K562 (cell line): ENCODE results near the gene MERTK. TPM values are rescaled to one million over a fixed set of nuclear protein-coding genes. Genes with fewer than 3 reads are reported as not detected.
A peak's percentile ranks its signal among the peaks of the same experiment; 100 is the strongest.

Experiments used
- ATAC-seq: fragments of 200-7000 bp; cut with Tn5 transposase; 3 replicates; pipeline ENCODE4 v1.9.1; 2020; ENCODE audit warnings: moderate library complexity
- BruUV-seq: library from RNA; stranded (reverse); fragments of 400-500 nt; replicated peaks from 2 replicates; lab custom pipeline; 2021; lab: Mats Ljungman, UMichigan
- CTCF ChIA-PET: fragments of 300-600 bp; formaldehyde crosslinking; extraction: SDS; loops from one replicate; lab custom pipeline; 2021; ENCODE audit warnings: low intra/inter-chr PET ratio; lab: Yijun Ruan, JAX
- POLR2A ChIA-PET: fragments of 300-600, 350-650 bp; sonication (Branson Sonifier 250); formaldehyde crosslinking; extraction: SDS; loops from one replicate; lab custom pipeline; 2021; ENCODE audit warnings: antibody characterized with exemption, inconsistent platforms; lab: Yijun Ruan, JAX
- DNase-seq, 4 experiments: peaks; one replicate each; pipeline versions ENCODE4 v3.0.0 to v3.0.0-alpha.2; 2011 to 2018; ENCODE audit warnings: low spot score in 3 of 4, mixed read lengths in 3 of 4; ENCODE audit errors: extremely low read depth in 1 of 4
- FAIRE-seq: peaks from 2 replicates; lab custom pipeline; 2011; peaks lifted over from hg19 to GRCh38; lab: Jason Lieb, UNC
- H2AFZ ChIP-seq: 2 replicates; pipeline ENCODE4 v1.6.0; 2011; ENCODE audit warnings: low read depth, low read length, control low read depth, inconsistent platforms
- H3K27ac ChIP-seq: fragments of 200-600 bp; 3 replicates; pipeline ENCODE4 v1.8.0; 2011; ENCODE audit warnings: low read depth, mild to moderate bottlenecking, control low read depth, inconsistent platforms, low read length, moderate library complexity, mixed read lengths; ENCODE audit errors: extremely low read depth
- H3K27me3 ChIP-seq, 2 experiments: fragments of 300-600 bp in 1 of 2; 2 replicates in 1 of 2; 3 replicates in 1 of 2; pipeline versions ENCODE4 v1.6.0 to v1.8.0; 2011; ENCODE audit warnings: inconsistent platforms in 2 of 2, low read length in 2 of 2, mild to moderate bottlenecking in 1 of 2, mixed read lengths in 1 of 2, moderate library complexity in 1 of 2; ENCODE audit not compliant: control insufficient read depth in 2 of 2, insufficient read depth in 2 of 2
- H3K36me3 ChIP-seq: fragments of 300-600 bp; 3 replicates; pipeline ENCODE4 v1.8.0; 2011; ENCODE audit warnings: mild to moderate bottlenecking, low read length, inconsistent platforms; ENCODE audit not compliant: control insufficient read depth, insufficient read depth
- H3K4me1 ChIP-seq, 2 experiments: fragments of 200-600 bp in 1 of 2; replicated peaks in 1 of 2; 2 replicates in 1 of 2; 3 replicates in 1 of 2; pipeline versions ENCODE4 v1.5.1 to v1.8.0; 2011; ENCODE audit warnings: inconsistent platforms in 2 of 2, low read length in 2 of 2, mild to moderate bottlenecking in 1 of 2, mixed read lengths in 1 of 2, moderate library complexity in 1 of 2; ENCODE audit not compliant: control insufficient read depth in 2 of 2, insufficient read depth in 2 of 2
- H3K4me2 ChIP-seq: 2 replicates; pipeline ENCODE4 v1.6.1; 2011; ENCODE audit warnings: low read length, control low read depth, inconsistent platforms, mixed read lengths; ENCODE audit not compliant: insufficient read depth
- H3K4me3 ChIP-seq: fragments of 200-600 bp; sonication (generic), shearing (Covaris generic); 2 replicates; pipeline ENCODE4 v1.5.1; 2016; ENCODE audit warnings: control low read depth, inconsistent platforms
- H3K79me2 ChIP-seq: fragments of 200-600 bp; 3 replicates; pipeline ENCODE4 v1.8.0; 2011; ENCODE audit warnings: low read length, inconsistent platforms; ENCODE audit not compliant: control insufficient read depth, insufficient read depth
- H3K9ac ChIP-seq, 2 experiments: 2 replicates each; pipeline versions ENCODE4 v1.6.0 to v1.6.1; 2011; ENCODE audit warnings: low read depth in 2 of 2, low read length in 2 of 2, control low read depth in 1 of 2, inconsistent platforms in 1 of 2, mild to moderate bottlenecking in 1 of 2, mixed read lengths in 1 of 2; ENCODE audit not compliant: insufficient read depth in 1 of 2
- H3K9me1 ChIP-seq: one replicate; pipeline ENCODE4 v1.6.0; 2011; ENCODE audit warnings: inconsistent platforms, mild to moderate bottlenecking, low read length, moderate library complexity; ENCODE audit not compliant: control insufficient read depth, insufficient read depth
- H3K9me3 ChIP-seq: replicated peaks from 2 replicates; pipeline ENCODE4 v1.5.1; 2011; ENCODE audit warnings: low read depth, low read length, inconsistent platforms; ENCODE audit not compliant: control insufficient read depth, insufficient read depth
- H4K20me1 ChIP-seq: replicated peaks from 2 replicates; pipeline ENCODE4 v1.6.1; 2011; ENCODE audit warnings: low read length, inconsistent platforms, mixed read lengths; ENCODE audit not compliant: control insufficient read depth, insufficient read depth
- EWSR1 ChIP-seq: fragments of 450-650 bp; IDR thresholded peaks from 2 replicates; pipeline ENCODE4 v1.6.1; 2018; ENCODE audit warnings: borderline replicate concordance, mild to moderate bottlenecking, low read depth, moderate library complexity; ENCODE audit not compliant: partially characterized antibody
- FIP1L1 ChIP-seq: fragments of 200-400 bp; formaldehyde crosslinking; IDR thresholded peaks from 2 replicates; pipeline ENCODE4 v1.6.1; 2018; ENCODE audit warnings: mild to moderate bottlenecking, low read depth, low read length; ENCODE audit not compliant: poor library complexity, severe bottlenecking
- GMEB1 ChIP-seq: fragments of 250-450 bp; sonication (Bioruptor Pico); IDR thresholded peaks from 2 replicates; pipeline ENCODE4 v1.4.0; 2020; ENCODE audit warnings: mild to moderate bottlenecking
- SMARCC2 ChIP-seq: fragments of 450-650 bp; IDR thresholded peaks from 2 replicates; pipeline ENCODE4 v1.6.1; 2017; ENCODE audit warnings: antibody characterized with exemption, moderate library complexity, mild to moderate bottlenecking, low read depth
- ZFP30 ChIP-seq: fragments of 250-450 bp; sonication (Bioruptor Pico); IDR thresholded peaks from 2 replicates; pipeline ENCODE4 v1.8.0; 2022; ENCODE audit warnings: moderate library complexity, mild to moderate bottlenecking, inconsistent platforms, borderline replicate concordance
- ZNF766 ChIP-seq: fragments of 200-800 bp; sonication (Bioruptor generic); conservative IDR thresholded peaks from 2 replicates; pipeline ENCODE4 v1.6.1; 2016; ENCODE audit warnings: missing genetic modification characterization, missing compliant biosample characterization
- WGBS: fragments of 100-300 bp; shearing (Covaris generic); methylation state at CpG from one replicate; pipeline ENCODE4 v1.1.6; 2016; ENCODE audit warnings: low coverage, mixed read lengths; ENCODE audit not compliant: insufficient coverage; ENCODE audit errors: missing lambda C conversion rate; 5-methylcytosine and 5-hydroxymethylcytosine counted together
- in situ Hi-C: fragments of 300-500 bp; cut with MboI; formaldehyde crosslinking; loops from 4 replicates; pipeline ENCODE4 v1.15.0; 2018; ENCODE audit warnings: inconsistent platforms, mixed read lengths
- intact Hi-C: fragments of 100-400 bp; cut with micrococcal nuclease; formaldehyde crosslinking; loops from 2 replicates; pipeline ENCODE4 v1.14.2; 2022
- polyA plus RNA-seq, 8 experiments: library from polyadenylated mRNA; depleted of rRNA in 4 of 8; stranded (reverse) in 5 of 8; unstranded in 3 of 8; fragments of >200 nt; fragmentation: Nextera tagmentation in 2 of 8; fragmentation: Illumina TruSeq in 1 of 8; extraction: Ambion mirVana in 2 of 8; extraction: Trizol in 1 of 8; gene quantifications; 2 replicates each; pipeline versions ENCODE4 v1.2.1 to v1.2.3, GENCODE V29; 2011 to 2014; ENCODE audit warnings: inconsistent platforms in 1 of 8, missing spikeins in 1 of 8
- total RNA-seq, 7 experiments: library from RNA; depleted of rRNA in 6 of 7; stranded (reverse); fragments of >200 nt in 6 of 7; fragmentation: Illumina TruSeq in 2 of 7; extraction: Trizol in 2 of 7; gene quantifications; 2 replicates each; pipeline versions ENCODE4 v1.2.1 to v1.2.3, GENCODE V29; 2011 to 2021; ENCODE audit warnings: low replicate concordance in 1 of 7
- TF ChIP-seq, protein P1 (sequence below): sonication (generic); formaldehyde crosslinking; IDR thresholded peaks from 2 replicates; pipeline ENCODE4 v1.8.1; 2023; ENCODE audit warnings: mild to moderate bottlenecking, missing genetic modification reagents, moderate library complexity

The MERTK gene
- total and polyA plus RNA-seq, 9 of the 15 experiments (the other 6 are each of a cell fraction or from before 2014, with no cell fraction given) = 0.23 to 1.6 (median 0.74) TPM

GRCh38 chr2:112024896-112025491, 126.6 kb downstream of the MERTK start:
- WGBS = 75% methylated on average over 10 of the region's 12 CpGs
- H3K4me2 ChIP-seq = no peak overlapping the region
- no peaks in the 10 kb centered on the region for H3K9me3 ChIP-seq
- ChIA-PET POLR2A (no interaction called here), CTCF (no interaction called here)
- H3K27ac ChIP-seq = no peak overlapping the region
- in situ Hi-C loops (no loop called here), intact Hi-C loops (no loop called here)
- H3K27me3 ChIP-seq = no peaks in the 10 kb centered on the region
- no peaks in the 10 kb centered on the region for H3K36me3 ChIP-seq
- H3K79me2 ChIP-seq = no peaks in the 10 kb centered on the region
- no TSS peak for BruUV-seq
- no peak for DNase-seq
- peak overlapping the region in 1 of 2 experiments; percentile 6; a peak in 1 of 4 replicates for H3K9ac ChIP-seq
- FAIRE-seq = no peak
- no peak overlapping the region for H3K4me3 ChIP-seq
- ATAC-seq = no peak
- no peaks in the 10 kb centered on the region for H3K9me1 ChIP-seq
- no peaks in the 10 kb centered on the region for H4K20me1 ChIP-seq
- no peak overlapping the region for H2AFZ ChIP-seq
- TF ChIP-seq ZNF766 (CRISPR knock-in tag) = no peak
- TF ChIP-seq, protein P1, sequence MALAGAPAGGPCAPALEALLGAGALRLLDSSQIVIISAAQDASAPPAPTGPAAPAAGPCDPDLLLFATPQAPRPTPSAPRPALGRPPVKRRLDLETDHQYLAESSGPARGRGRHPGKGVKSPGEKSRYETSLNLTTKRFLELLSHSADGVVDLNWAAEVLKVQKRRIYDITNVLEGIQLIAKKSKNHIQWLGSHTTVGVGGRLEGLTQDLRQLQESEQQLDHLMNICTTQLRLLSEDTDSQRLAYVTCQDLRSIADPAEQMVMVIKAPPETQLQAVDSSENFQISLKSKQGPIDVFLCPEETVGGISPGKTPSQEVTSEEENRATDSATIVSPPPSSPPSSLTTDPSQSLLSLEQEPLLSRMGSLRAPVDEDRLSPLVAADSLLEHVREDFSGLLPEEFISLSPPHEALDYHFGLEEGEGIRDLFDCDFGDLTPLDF = no peak
- TF ChIP-seq ZFP30 = no peak
- TF ChIP-seq GMEB1 = no peak
- TF ChIP-seq EWSR1 = no peak
- no peak for TF ChIP-seq FIP1L1
- TF ChIP-seq SMARCC2 = no peak
- peaks cover 13 to 25% of the 10 kb centered on the region in 2 experiments; a peak in 4 of 5 replicates for H3K4me1 ChIP-seq
